ENCODE measurements around the gene BIRC5.
A peak's percentile ranks its signal among the peaks of the same experiment; 100 is the strongest.

The BIRC5 gene

DNA sequence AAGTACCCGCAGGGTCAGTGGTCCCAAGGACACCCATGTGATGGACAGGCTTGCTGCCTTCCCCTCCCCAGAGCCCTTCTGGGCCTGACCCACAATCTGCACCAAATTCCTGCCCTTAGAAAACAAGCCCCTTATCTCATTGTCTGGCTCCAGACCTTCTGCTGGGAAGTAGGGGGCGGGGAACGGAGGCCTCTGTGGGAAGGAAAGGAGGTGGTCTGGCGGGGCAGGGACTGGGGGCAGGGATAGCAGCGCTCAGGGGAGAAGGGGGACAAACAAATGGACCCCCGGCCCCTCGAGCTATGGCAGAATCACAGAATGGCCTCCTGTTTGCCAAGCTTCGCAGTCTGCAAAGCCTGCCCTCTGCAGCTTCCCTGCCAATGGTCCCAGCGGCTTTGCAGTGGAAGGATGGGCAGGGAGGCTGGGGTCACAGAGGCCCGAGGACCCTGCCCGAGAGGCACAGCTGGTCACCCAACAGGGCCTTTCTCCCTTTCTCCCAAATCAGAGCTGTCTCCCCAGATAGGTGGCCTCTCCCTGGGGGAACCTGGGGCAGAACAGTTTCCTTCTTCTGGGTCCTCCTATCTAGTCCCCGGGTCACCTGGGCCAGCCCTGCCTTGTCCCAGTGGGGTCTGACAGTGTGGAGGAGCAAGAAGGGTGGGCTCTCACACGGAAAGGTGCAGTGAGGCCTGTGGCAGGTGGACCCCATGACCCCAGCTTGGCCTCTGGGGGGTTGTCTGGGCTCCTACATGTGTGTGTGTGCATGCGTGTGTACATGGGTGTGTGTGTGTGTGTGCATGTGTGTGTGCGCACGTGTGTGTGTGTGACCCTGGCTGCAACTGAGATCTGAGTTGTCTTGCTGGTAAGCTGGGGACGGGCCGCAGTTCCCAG is 42.9 kb downstream of the BIRC5 start:
- no peak for DNase-seq (ENCODE audit: low read depth)

DNA sequence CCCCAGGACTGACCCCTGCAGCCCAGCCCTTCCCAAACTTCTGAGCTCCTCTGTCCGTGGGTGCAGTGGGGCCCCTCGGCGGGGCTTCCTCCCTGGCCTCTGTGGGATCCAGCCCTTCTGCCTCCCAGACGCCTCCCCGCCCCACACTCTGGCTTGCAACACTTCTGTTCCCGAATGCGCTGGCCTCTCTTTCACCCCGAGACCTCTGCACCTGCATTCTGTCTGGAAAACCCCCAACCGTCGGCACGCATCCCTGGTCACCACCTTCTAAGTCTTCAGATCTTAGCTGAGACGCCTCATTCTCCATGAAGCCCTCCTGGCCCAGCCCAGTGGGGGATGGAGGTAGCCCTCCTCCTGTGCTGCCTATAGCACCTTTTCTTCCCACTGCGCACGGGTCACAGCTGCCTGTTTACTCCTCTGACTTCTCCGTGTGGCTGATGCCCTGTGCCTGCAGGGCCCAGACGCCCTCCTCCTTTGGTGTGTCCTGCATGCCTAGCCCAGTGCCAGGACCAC is 43.8 kb downstream of the BIRC5 start:
- peak; percentile 72 for DNase-seq (ENCODE audit: low read depth)

DNA sequence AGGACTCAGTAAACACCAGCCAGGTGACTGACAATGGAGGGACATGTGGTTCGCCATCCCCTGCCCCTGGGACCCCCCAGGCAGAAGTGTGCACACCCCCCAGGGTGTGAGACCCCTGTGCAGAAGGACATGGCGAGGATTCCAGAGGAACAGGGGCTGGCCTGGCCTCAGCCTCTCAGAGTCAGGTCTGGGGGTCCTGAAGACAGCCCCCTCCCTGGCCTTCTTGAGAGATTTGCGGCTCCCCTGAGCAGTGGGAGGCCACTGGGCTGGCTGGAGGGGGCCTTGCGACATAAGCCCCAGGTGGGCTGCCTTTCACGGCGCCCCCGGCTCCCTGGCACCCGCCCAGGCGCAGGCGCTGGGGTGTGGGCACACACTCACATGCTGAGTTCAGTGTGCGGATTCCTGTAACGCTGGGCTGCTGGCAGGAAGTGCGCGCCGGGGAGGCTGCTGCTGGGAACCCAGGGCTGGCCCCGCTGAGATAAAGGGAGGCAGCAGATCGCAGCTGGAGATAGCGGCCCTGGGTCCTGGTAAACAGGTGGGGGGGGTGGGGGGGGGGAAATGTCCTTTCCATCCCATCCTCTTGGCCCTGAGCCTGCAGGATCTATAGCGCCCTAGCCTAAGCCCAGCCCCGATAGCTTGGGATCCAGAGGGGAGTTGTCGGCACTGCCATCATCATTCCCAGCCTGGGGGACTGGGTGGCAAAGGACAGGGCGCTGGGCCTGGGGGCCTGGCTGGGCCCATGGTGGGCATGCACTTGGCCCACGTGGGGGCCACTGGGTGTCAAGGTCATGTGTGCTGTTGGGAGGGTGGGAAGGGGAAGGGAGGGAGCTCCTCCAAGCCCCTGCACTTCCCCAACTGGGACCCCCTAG is 44.5 kb downstream of the BIRC5 start:
- DNase-seq (ENCODE audit: low read depth): peak; percentile 89

DNA sequence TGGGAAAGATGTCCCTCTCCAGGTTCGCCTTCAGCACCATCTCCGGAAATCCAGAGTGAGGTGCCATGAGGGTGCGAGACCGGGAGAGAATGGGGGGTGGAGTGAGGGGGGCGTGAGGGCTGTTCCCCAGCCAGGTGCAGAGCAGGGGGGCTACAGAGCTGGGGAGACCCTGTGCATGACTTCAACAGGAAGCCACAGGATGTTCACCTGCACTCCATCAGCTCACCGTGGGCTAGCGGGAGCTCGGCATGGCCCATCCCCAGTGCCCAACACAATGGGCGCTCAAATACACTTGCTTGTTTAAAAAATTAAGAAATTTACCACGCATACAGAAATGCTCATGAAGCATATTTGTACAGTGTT is 45.1 kb downstream of the BIRC5 start:
- DNase-seq (ENCODE audit: low read depth): no peak

DNA sequence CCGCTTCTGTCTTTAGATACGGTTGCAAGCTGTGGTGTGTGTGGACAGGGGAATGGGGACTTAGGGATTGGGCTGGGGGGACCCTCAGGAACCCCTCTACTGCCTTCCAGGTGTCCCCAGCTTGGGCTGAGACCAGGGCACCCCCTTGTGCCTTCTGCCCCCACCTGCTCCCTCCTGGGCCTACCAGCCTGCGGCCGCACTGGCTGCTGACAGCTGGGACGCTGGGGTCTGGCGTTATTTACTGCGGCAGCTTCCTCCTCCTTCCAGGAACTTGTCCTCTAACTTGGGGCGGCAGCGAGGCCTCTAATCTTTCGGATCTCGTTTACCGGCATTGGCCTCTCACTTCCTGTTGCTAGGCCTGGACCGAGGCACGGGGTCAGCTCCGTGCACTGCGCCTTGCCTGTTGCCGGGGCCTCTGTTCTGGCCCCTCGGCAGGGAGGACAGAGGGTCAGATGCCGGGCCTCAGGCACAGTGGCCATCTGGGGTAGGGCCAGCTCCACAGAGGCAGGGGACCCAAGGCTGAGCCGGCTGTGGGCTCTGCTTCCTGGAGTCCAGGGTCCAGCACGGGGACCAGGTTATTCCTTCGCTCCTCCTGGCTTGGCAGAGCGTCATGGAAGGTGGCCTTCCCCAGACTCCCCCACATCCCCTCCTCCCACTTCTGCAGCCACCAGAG is 49.1 kb downstream of the BIRC5 start:
- DNase-seq (ENCODE audit: low read depth): peak; percentile 91

DNA sequence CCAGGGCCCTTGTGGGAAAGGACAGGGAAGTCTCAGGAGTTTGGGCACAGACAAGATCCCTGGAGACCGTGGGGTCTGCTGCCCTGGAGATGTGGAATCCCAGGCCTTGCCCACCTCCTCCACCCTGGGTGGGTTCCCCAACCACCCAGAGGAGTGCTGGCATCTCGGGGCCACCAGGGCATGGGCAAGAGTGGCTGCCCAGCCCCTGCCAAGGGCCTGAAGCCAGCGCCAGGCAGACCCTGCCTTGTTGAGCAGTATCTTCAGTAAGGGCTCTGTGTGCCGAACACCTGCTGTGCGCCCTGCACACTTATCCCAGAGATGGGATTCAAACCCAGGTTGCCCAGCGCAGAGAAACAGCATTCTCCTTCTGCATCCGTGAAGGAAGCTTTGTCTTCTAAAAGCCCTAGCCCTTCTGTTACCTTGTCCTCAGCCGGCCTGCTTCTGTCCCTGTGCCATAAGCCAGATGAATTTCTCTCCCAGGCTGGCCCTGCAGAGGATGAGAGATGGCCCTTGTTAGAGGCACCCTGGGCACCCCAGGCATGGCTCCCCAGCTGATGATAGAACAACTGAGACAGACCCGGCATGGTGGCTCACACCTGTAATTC is 49.8 kb downstream of the BIRC5 start:
- no peak for DNase-seq (ENCODE audit: low read depth)

DNA sequence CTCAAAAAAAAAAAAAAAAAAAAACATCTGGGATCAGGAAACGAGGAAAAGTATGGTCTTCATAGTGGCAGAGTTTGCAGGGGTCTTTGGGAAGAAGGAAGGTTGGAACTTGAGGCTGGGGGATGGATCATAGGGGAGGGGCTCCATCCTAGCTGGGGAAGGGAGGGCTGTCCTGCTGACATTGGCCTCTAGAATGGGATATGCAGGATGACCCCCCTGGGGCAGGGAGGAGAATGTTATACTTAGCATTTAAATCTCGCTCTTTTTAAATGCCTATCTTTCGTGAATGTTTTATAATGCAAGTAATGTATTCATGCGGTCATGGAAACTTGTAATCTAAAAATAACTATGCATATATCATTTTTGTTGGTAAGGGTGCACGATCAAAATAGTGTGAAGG is 50.5 kb downstream of the BIRC5 start:
- DNase-seq (ENCODE audit: low read depth): no peak

DNA sequence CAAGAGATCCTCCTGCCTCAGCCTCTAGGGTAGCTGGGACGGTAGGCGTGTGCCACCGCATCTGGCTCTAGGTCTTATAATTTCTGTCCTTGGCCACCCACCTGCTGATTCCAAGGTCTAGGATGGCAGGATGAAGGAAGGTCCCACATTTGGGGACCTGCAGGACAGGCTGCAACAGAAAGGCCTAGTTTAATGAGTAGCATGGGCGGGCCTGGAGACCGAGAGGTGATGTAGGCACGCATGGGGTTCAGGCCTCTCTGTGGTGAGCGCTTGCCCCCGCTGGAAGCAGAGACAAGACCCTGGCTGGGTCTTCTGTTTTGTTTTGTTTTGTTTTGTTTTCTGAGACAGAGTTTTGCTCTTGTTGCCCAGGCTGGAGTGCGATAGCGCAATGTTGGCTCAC is 51.1 kb downstream of the BIRC5 start:
- no peak for DNase-seq (ENCODE audit: low read depth)

DNA sequence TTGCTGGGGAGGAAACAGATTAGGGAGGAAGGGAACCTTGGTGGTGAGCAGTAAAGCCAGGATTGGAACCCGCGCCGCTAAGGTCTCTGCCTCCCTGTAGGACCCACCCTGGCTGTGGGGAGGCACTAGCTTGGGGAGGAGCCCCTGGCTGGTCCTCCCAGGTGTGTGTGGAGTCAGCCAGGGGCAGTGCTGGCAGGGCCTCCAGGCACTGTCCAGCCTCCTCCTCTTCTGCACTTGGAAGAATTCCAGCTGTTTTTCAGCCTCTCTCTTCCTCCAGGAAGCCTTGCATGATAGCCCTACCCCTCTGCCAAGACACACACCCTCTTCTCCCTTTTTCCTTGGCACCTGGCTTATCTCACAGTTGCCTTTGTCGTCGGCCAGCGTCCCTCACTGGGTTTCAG is 52.2 kb downstream of the BIRC5 start:
- DNase-seq (ENCODE audit: low read depth): no peak

DNA sequence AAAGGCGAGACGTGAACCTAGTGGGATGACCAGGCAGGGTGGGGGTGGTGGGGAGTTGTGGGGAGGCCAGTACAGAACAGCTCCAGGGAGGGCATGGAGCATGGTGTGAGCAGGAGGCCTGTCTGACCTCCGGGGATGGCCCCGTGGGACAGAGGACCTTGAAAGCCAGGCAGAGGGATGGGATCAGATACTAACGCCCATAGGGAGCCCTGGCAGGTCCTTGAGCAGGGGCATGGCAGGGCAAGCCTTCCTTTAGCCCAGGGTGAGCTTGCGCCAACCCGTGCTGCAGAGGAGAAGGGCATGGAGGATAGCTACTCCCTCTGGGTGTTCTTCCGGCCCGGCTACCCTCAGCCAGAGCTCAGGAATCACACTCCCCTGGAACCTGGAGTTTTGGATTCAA is 52.7 kb downstream of the BIRC5 start:
- DNase-seq (ENCODE audit: low read depth): no peak

DNA sequence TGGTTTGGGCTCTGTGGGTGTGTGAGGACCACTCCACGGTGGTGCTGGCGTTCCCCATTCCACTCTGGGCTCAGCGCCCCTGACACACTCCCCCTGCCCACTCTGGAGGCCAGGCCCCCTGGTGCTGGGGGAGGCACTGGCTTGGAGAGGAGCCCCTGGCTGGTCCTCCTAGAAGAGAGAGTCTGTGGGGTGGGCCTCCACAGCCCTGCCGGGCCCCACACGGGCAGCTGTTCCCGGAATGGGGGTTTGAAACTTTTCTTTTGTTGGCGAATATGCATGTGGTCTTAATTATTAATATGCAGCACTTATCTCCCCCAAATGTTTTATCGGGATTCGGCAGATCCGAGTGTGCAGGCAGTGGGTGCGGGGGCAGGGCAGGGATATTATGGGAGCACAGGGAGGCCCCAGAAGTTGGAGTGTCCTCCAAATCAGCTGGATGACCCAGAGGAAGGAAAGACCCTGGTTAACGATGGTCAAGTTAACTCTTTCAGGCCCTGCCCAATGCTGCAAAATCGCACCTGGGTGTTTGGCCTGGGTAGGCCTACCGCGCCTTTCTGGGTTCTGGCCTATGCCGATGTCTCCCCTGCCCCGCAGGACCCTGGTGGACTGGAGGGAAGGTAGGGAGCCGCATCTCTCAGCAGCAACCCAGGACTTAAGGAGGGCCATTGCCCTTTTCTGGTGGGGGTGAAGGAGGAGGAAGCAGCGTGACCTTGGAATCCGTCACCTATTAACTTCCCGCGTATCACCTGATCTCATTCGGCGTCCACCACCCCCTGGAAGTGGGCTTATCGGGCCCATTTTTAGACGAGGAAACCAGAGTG is 53.4 kb downstream of the BIRC5 start:
- DNase-seq (ENCODE audit: low read depth): no peak

DNA sequence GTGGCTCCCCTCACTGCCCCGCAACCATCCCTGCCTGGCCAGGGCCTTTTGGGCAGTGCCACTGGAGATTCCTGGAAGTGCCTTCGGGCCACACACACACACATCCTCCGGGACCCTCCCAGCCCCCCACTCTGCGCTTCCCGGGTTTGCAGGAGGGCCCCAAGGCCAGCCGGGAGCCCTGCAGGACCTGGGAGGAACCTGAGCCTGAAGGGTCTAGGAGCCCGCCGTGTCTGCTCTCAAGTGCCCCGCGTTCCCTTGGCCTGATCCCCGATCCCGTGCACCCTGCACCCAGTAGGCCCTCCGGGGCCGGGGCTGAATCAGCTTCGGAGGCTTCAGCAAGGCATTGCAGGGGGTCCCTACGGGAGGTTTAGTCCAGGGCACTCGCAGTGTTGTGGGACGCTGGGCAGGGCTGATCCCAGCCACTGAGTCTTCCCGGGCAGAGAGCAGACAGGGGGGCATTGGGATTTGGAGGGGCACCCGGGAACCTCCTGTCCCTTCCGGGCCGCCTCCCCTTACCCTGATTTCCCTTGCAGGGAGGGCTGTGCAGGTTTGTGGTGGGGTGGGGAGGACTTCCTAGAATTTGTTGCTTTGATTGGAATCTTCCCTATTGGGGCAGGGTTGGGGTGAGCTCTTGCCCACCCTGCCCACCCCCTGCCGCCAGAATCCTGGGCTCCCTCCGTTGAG is 54.3 kb downstream of the BIRC5 start:
- DNase-seq (ENCODE audit: low read depth): no peak

DNA sequence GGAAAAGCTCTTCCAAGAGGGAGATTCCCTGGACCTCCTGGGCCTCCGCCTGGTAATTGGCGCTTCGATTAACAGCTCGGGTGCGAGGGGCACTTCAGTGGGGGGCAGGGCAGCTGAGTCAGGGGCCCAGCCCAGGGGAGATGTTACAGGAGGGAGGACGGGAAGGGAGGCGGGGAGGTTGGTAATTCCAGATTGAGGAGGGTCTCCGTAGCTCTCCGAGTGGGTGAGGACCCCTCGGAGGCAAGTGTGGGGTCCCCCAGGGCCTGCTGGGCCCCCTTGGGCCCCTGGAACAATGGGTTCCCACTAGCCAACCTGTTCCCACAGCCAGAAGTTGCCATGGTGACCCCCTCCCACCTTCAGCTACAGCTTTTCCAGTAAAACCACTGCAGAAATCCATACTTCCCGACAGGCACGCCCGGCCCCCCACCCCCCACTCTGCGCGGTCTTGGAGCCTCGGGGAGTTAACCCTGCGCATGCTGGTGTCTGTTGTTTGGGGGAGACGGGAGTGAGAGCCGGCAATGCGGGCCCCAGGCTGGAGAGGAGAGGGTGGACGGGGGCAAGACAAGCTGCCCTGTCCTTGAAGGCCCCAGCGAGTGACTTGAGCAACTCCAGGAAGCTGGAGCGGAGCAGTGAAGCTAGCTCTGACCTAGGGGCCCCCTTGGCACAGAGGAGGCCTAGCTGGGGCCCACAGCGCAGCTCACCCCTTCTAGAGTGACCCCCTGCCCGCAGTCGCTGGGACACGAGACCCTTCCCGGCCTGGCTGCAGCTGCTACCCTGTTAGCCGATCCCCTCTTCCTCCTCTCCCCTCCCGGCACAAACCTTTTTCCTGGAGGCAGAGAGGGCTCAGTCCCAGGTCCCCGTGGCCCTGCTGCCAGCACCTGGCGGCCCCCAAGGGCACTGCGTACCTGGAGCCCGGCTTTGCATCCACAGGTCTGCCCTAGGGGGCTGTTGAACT is 55.2 kb downstream of the BIRC5 start:
- no peak for DNase-seq (ENCODE audit: low read depth)

DNA sequence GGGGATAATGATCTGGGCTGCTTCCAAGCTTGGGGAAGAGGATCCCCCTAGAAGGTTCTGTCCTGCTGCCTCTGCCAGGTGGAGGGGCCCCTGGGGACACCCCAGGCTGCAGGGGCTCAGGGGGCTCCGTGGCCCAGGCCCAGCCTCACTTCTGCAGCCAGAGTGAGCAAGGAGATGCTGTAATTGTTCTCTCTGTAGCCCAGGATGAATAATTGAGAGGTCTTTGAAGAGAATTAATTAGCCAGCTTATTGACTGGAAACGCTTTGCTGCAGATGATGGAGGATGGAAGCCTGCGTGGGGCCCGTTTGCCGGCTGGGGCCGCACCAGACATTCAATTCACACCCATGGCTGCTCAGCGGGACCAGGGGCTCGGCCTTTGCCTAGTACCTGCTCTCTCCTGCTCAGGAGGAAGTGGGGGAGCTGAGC is 55.9 kb downstream of the BIRC5 start:
- DNase-seq (ENCODE audit: low read depth): no peak

DNA sequence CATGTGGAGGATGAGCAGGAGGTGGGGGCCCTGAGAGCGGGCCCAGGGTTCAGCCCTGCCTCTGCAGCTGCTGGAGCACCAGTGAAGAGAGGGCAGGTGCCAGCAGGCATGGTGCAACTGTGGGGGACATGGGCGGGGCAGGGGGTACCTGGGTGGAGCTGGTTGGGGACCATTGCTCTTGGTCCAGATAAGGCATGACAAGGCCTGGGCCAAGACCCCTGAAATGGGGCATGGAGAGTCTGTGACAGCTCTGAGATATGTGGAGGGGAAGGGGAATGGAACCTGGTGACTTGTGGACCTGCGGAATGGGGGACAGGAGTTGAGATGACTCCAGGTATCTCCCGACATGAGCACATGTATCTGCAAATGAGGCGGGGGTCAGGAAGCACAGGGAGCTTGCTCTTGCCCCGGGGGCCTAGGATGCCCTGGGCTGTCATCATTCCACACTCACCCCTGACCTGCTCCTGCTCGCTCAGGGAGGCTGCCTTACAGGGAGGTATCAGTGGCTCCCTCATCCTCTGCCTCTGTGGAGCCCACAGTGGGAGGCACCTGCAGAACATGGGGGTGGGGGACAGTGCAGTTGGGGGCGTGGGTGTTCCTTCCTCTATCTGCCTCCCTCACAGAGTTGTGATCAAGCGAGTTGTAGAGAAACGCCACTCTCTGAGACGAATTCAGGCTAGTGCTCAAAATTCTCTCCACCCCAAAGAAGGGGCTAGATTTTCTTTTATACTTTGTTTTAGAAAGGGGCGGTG is 57.5 kb downstream of the BIRC5 start:
- DNase-seq (ENCODE audit: low read depth): no peak

DNA sequence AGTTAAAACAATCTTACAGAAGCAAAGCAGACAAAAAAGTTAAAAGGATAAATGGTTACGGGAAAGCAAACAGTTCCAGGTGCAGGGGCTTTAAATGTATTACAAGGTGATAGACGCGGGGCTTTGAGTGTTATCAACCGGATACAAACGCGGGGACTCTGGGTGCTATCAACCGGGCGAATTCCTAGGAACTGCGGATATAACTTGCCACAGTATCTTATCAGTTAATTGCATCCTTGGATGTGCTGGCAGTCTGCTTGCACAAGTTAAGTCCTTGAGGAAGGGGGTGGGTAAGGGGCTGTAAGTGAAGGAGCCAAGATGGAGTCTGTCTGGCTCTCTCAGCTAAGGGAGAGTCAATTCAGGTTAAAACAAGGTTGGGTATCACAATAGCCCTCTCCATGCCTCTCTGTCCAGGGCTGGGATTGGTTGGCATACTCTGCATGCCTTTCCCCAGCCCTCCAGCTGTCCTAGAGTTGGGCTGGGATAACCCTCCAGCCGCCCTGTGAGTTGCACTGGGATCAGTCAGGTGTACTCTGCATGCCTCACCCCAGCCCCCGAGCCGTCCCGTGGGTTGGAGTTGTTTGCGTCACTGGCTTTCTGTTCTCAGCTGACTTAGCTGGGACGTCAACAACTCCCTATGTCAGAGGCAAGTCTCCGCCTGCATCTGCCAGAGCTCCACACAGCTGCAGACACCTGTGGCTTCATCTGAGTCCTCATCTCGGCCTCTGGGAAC is 58.3 kb downstream of the BIRC5 start:
- peak; percentile 91 for DNase-seq (ENCODE audit: low read depth)

DNA sequence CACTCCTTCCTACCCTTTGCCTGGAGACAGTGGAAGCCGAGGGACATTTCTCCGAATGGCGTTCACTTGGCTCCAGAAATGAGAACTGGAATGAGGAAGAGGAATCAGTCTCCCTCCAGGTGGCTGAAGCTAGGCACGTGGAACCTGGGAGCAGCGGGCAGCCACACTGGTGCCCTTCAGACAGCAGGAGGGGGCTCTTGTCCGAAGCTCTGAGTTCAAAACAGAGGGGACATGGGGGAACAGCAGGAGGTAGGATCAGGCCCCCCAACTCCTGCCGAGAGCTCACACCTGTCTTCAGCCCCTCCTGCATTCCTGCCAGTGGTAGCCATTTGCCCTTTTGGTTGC is 58.8 kb downstream of the BIRC5 start:
- no peak for DNase-seq (ENCODE audit: low read depth)

DNA sequence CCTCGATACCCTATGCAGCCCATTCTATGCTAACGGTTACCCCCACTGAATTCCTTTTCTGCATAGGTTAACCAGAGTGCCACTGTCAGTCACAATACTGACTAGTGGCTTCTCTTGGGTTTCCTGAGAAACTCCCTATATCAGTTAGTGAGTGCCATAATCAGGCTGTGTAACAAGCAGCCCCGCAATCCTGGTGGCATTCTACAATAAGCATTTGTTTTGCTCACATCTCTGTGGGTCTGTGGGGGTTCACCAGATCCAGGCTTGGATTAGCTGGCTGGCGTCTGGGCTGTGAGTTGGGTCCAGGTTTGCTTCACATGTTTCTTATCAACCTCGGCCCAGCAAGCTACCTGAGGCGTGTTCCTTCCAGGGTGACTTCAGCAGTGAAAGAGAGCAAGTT is 59.8 kb downstream of the BIRC5 start:
- DNase-seq (ENCODE audit: low read depth): no peak

Data from CMK (cell line).